GM21515 (cell line): ENCODE data around the gene SH2D3A.

Experiments
- ATAC-seq: cut with Tn5 transposase; IDR thresholded peaks from one replicate; pipeline ENCODE4 v1.9.1; 2021; ENCODE audit not compliant: unreplicated experiment

SH2D3A gene

DNA sequence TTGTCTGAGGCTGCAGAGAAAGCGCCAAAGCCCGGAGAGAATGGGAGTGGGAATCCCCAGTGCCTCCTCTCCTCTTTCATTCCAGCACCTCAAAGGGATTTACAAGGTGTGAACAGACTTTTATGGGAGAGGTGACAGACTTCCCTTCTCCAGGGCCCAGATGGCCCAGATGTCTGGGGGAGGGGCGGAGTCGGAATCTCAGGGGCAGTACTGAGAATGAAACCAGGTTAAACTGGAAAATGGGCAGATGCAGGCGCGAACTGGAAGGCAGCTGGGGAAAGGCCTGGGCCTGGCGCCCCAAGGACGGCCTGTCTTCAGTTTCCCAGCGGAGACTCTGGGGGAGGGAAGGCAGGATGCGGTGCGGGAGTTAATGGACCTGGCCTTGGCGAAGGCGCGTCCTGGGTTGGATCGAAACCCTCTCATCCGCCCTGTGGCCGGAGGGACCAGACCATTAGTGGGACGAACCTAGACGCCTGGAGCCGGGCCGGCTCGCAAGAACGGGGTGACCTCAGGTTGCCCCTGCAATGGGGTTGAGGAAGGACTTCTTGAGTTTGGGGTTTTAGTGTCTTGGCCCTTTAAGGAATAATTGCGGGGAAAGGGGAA, 28.3 kb downstream of the SH2D3A start:
- ATAC-seq: no peak

DNA sequence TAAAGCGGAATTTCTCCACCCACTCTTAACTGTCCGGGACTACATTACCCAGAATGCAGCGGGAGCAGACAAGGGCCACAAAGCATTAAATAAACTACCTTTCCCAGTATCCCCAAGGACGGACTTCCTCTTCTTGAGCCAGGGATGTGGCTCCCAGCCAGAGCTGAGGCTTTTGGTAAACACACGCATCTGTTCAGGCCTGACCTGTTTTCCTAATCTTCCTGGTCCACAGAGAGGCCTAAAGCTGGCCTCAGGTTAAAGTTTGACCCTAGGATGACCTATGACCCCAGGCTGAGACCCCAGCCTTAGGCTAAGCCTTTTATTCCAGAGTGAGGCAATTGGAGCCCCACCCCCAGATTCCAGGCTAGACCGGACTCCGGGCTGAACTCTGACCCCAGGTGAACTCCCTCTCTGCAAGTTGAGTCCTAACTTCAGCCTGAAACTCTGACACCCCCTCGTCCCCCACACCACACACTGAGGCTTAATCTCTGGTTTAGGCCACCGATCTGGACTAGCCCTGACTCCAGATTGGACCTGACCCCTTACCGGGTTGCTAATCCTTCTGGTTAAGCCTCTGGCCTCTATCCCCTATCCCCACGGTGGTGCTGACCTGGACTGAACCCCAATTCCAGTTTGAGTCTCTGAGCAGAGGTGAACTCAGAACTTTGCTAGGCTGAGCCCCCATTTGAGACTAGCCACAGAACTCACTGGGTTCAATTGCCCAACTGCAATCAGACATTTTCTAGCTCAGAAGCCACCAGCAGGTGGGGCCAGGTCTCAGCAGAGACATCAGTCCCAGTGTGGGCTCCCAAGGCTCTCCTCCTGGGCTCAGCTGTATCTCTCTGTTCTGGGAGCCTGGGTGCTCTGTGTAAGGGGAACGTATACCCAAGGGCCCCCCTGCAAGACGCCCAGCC, 29.1 kb downstream of the SH2D3A start:
- ATAC-seq: no peak

DNA sequence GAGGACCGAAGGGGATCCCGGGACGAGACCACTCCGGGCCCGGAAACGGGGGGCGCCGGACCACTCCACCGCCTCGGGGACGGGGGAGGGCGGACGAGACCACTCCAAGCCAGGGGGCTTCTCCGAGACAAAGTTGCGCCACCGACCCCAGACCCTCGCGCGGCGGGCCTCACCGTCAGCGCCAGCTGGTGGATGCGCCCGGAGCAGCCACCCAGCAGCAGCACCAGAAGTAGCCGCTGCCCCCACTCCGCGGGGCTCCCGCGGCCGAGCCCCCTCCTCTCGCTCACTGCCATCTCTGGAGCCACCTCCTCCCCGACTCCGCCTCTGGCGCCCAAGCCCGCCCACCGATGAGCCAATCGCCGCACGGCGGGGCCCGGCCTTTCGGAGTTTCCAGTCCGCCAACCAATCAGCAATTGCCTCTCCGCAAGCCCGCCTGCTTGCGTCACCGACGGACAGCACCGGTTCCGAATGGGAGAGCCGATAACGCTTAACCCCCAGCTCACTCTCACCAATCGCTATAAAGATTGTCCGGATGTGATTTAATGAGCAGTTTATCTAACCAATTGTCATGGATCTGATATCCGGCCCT, 29.9 kb downstream of the SH2D3A start, which contains the start of gene GPR108:
TSS of gene GPR108 (minus strand) at position 297 of the 589 bp plus-strand sequence. CDS start at position 293, 4 bp downstream.
- peak; percentile 58 for ATAC-seq

DNA sequence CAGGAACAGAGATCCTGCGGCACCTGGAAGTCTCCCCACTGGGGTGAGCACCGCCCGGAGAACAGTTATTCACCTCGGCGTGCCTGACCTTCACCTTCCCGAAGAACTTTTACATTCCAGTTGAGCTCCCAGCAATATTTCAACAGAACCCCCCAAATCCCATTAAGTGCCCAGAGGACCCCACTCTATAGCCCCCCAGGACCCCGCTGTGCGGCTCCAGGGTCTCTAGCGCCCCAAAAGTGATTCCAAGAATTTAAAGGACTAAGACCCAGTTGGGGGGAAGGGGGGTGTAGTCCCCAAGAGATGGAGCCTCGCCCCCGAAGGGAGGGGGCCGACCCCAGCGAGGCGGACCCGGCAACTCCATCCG, 30.3 kb downstream of the SH2D3A start:
- no peak for ATAC-seq

DNA sequence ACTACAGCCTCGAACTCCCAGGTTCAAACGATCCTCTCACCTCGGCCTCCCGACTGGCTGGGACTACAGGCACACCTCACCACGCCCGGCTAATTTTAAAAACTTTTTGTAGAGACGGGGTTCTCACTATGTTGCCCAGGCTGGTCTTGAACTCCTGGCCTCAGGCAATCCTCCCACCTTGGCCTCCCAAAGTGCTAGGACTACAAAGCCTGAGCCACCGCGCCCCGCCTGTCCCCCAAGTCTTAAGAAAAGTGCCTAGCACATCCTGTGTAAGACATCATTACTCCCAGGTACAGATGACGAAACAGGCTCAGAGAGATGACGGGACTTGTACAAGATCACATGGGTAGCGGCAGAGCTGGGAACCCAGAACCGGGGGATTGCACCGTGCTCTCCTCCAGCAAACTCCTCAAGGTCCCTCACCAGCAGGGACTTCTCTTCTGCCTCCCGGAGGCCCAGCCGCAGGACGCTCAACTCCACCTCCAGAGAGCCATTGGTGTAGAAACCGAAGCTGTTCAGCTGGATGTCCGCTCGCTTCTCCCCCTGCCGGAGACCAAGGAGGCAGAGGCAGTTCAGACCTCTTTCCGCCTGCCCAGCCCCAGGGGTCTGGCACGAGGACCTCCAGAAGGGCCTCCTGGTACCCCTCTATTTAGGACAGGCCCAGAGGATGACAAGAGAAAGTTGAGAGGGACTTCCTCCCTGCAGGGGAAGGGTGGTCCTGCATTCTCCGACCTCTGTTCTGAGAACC, 30.9 kb downstream of the SH2D3A start:
- no peak for ATAC-seq

DNA sequence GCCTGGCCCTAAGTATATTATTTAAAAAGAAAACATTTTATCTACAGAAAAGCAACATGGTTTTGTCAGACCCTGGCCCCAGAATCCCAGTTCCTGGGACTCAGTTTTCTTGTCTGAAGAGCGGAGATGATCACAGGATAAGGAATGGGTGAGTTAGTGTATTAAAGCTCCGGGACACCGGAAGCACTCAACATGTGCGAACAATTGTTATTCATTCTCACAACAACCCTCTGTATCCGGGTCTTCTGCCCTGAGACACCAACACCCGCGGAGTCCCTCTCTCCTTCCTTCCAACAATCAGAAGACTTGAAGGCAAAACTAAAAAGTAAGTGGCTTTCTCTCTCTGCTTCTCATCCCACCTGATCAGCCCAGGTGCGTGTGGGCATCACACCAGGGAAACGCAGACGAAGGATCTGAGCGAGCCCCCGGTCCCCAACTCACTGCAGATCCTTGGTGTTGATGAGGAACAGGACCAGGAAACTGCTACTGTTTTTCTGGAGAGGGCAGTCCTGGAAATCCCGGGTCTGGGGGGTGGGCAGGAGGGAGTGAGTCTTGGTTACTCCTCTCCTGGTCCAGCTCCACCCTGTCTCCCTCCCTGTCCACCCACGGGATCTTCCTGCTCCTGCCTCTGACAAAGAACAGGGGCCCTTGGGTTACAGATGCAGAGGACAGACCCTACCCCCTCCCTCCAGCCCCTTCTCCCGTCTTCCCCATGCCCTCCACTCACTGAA, 31.9 kb downstream of the SH2D3A start:
- ATAC-seq: no peak

DNA sequence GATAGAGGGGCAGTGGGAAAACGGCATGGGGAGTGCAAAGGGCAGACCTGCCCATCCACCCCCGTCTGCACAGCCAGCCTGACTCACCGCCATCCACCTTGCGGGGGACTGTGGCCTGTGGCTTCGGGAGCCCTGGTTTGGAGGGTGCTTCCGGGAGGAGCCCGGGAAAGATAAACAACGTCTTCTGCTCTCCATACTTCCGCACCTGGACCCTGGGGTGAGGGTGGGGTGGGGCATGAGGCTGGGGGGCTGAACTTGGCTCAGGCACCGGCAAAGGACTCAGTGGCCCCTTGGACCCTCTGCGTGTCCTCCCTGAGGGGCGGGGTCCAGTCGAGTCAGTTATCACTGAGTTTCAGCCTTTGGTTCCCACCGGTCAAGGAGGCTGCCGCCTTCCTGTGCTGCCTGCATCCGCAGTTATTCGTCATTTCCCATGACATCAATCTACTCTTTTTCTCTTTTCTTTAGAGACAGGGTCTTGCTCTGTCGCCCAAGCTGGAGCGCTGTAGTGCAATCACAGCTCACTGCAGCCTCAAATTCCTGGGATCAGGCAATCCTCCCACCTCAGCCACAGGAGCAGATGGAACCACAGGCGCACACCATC, 33.0 kb downstream of the SH2D3A start:
- ATAC-seq: no peak

DNA sequence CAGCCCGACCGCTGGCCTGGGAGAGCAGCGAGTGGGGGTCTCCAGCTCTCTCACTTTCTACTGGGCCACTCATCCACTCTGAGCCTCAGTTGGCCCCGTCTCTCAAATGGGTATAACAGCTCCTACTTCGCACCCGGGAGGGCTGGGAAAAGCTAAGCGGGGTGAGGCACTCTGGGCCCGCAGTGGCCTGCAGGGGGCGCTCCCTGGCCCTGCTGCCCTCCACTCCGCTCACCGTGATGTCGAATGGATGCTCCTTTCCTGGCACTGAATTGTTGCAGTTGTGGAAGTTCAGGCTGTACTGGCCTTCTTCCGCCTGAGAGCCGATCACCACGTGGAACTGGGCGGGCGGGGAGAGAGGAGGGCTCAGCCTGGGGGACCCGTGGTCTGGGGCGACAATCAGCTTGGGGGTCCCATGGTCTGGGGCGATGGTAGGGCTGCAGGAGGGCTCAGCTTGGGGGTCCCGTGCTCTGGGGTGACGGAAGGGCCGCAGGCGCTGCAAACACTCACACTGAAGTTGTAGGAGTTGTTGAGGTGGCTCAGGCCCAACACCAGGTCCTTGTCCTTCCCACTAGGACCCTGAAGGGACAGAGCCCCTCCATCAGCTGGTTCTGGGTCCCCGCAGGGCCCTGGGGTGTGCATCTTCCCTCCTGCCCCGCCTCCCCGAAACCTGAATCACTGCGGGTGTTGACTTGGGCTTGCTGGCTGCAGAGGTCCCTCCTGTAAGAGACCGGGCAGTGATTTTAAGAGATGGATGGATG, 33.7 kb downstream of the SH2D3A start:
- ATAC-seq: no peak

DNA sequence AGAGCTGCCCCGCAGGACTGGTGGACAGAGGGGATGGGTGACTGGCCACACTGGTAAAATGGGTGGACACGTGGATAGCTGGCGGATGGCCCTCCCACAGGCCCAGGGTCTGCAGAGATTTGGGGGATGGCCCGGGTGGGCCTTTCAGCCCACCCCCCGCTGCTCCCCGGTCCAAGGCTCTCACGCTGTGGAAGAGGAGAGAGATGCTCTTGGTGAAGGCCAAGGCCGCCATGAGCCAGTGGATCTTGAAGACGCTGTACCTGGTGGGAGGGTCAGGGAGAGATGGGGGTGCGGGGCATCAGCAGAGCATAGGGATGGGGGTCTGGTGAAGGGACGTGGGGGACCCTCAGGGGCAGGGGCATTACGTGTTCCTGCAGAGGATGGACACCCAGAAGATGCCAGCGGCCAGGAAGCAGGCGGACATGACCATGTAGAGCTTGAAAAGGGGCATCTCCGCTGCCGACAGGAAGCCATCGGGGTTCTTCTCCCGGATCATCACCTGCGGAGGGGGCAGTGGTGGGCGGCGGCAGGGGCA, 34.4 kb downstream of the SH2D3A start:
- ATAC-seq: no peak

DNA sequence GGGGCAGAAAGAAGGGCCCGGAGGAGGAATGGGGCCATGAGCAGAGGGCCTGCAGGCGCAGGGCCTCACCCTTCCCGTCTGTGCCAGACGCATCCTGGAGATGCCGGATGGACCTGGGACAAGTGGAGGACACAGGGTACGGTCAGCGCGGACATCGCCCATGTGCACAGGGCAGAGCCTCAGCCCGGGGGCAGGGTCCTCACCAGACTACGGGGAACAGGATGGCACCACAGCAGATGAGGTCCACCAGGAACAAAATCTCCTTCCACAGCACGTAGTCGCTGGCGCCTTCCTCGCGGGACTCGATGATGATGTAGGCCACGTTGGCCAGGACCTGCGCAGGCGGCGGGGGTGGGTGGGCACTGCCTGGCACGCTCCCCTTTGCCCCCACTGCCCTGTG, 35.4 kb downstream of the SH2D3A start:
- no peak for ATAC-seq

DNA sequence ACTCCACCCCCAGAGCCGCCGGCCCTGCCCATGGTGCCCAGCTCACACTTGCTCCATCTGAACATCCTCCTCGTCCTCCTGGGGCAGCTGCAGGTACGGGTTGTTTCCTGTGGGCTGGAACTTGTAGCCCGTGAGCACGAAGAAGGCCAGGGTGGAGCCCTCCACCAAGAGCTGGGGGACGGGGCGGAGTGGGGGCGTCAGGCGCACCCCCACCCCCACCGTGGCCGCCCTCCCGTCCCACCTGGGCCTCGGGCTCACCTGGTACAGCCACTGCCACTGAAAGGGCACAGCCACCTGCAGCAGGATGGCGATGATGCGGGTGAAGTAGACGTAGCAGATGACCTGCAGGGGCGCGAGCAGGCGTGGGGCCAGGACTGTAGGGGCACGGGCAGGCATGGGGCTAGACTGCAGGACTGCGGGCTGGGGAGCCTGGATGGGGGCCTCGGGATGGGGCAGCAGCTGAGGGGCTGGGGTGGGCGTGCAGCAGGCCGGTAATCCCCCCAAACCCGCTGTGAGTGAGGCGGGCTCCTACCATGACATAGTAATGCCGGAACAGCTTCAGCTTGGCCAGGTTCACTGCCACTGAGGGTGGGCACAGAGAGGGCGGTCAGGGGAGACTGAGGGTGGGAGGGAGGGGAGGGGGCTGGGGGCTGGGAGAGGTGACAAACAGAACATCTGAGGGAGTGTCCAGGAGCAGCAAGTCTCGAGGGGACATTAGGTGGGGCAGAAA, 36.1 kb downstream of the SH2D3A start:
- ATAC-seq: no peak

DNA sequence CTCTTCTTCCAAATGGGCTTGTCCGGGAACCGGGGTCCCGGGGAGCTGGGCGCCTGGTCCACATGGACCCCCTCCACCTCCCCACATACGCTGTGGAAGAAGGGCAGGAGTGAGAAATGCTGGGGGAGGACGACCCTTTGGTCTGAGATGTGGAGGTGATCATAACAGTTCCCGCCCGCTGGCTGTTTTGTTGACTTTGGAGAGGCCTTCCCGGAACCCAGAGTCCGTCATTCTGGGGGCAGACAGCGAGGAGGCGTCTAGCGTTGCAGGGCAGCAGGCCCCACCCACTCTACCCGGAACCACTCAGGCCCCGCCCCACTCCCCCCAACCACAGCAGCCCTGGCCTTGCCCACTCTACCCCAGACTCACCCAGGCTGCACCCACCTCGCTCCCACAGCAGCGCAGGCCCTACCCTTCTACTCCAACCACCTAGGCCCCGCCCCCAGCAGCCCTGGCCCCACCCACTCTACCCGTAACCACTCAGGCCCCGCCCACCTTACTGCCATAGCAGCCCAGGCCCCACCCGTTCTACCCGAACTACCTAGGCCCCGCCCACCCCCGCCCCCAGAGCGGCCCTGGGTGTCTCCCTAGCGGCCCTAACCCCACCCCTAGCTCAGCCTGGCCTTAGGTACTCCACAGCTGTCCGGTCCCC, 37.0 kb downstream of the SH2D3A start:
- no peak for ATAC-seq

DNA sequence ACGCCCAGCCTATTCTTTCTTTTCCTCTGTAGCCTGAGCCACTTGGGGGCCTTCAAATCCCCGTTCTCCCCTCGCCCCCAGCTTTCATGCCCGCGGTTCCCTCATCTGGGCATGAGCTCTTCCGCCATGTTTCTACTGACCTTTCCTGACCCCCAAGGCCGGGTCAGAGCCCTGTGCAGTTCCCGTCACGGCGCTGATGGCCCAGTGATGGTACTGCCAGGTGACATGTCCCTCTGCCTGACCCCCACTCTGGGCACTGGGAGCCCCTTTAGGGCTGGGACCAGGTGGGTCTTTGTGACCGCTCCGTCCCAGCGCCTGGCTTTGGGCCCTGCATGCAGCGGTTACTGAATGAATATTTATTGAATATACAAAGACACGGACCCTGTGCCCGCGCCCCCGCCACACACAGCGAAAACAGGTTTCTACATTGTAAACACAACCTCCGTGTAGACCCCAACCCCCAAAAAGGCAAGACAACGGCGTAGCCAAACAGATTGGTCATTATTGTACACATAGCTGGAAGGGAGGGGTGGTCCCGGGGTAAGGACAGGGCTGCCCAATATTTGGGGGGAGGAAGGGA, 37.6 kb downstream of the SH2D3A start:
- ATAC-seq: no peak

DNA sequence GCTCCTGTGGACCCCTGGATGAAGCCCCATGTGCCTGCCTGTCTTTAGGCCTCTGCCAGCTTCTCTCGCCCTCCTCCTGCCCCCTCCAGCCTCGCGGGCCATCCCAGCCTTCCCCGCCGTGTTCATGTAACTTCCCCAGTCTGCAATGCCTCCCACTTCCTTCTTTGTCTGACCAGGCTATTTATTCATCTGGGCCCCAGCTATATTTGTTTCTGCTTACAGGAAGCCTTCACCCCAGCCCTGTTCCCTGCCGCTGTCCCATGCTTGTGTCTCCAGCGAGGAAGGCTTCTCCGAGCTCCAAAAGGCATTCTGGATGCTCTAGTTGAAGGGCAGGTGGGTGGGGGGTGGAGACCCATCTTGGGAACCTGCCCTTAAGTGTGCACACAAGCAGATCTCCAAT, 38.9 kb downstream of the SH2D3A start:
- ATAC-seq: no peak

DNA sequence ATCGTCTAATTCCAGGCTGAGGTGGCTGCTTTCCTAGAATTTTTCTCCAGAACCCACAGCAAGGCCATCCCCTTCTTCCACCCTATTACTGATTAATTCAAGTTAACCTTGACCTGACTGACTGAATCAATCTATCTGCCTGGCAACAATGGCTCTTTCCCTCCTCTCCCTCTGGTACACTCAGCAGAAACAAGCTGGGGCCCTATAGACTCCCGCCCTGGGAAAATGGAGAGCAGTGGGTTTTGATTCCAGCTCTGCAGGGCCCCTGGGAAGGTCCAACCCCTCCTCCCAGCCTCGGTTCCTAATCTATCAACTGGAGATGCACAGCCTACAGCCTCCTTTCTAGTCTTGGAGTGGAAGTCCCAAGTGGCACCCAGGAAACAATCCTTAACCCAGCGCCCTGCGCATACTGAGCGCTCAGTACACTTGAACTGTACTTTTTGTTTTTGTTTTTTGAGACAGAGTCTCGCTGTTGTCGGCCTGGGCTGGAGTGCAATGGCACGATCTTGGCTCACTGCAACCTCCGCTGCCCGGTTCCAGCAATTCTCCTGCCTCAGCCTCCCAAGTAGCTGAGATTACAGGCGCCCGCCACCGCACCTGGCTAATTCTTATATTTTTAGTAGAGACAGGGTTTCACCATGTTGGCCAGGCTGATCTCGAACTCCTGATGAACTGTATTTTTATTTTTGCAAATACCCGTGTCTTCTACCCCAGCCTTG, 41.6 kb downstream of the SH2D3A start:
- no peak for ATAC-seq

DNA sequence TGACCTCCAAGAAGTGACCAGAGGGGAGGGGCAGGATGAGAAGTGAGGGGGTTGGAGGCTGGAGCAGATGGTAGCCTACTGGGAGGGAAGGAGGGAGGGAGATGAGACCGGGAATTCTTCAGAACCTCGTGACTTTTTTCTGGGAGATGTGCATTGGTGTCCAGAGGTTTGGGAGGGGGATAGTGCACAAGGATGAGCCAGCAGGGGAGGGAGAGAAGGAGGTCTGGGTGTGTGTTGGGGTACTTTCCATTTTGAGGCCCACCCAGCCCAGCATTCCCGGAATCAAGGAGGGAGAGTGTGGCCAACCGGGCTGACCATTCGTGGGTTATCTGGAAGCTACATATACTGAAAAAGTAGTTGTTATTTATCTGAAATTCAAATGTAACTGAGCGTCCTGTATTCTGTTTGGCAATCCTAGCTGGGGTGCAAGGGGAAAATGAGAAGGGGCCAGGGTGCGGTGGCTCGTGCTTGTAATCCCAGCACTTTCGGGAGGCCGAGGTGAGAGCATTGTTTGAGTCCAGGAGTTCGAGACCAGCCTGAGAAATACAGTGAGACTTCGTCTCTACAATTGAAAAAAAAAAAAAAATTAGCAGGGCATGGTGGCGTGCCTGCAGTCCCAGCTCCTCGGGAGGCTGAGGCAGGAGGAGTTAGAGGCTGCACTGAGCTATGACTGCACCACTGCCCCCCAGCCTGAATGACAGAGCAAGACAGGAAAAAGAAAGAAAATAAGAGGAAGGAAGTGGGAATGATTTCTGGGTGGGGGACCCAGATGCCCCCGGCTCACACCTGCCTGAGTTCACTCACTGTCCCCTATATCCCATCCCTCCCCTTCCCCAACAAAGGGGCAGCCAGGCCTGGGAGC, 42.4 kb downstream of the SH2D3A start:
- no peak for ATAC-seq
